Osteoblast (primary cell): Measurements from ENCODE around the gene NTM. TPM values are rescaled to one million over a fixed set of nuclear protein-coding genes. Genes with fewer than 3 reads are reported as not detected.

Experiments used
- DNase-seq: peaks from one replicate; pipeline ENCODE4 v3.0.0; 2011; ENCODE audit warnings: low spot score, mixed read lengths; ENCODE audit not compliant: insufficient read length; ENCODE audit errors: missing footprints
- H2AFZ ChIP-seq: 2 replicates; pipeline ENCODE4 v1.6.0; 2011; ENCODE audit warnings: mild to moderate bottlenecking, low read length
- H3K27ac ChIP-seq: 2 replicates; pipeline ENCODE4 v1.5.1; 2011; ENCODE audit warnings: mild to moderate bottlenecking, low read depth, low read length, moderate library complexity
- H3K27me3 ChIP-seq: 2 replicates; pipeline ENCODE4 v1.6.0; 2012; ENCODE audit warnings: mild to moderate bottlenecking, control low read depth, inconsistent platforms, low read length, moderate library complexity; ENCODE audit not compliant: insufficient read depth
- H3K36me3 ChIP-seq: 2 replicates; pipeline ENCODE4 v1.5.1; 2011; ENCODE audit warnings: mild to moderate bottlenecking, low read length, control low read depth, moderate library complexity; ENCODE audit not compliant: insufficient read depth
- H3K4me1 ChIP-seq: 2 replicates; pipeline ENCODE4 v1.5.1; 2011; ENCODE audit warnings: mild to moderate bottlenecking, low read length, control low read depth, moderate library complexity; ENCODE audit not compliant: insufficient read depth
- H3K4me2 ChIP-seq: 2 replicates; pipeline ENCODE4 v1.6.0; 2011; ENCODE audit warnings: mild to moderate bottlenecking, low read length; ENCODE audit not compliant: insufficient read depth
- H3K4me3 ChIP-seq: fragments of 200-600 bp; sonication (generic); 3 replicates; pipeline ENCODE4 v1.5.1; 2012; ENCODE audit warnings: mild to moderate bottlenecking, low read length, inconsistent platforms; ENCODE audit not compliant: insufficient read depth
- H3K79me2 ChIP-seq: 2 replicates; pipeline ENCODE4 v1.6.0; 2012; ENCODE audit warnings: mild to moderate bottlenecking, low read length, control low read depth, inconsistent platforms; ENCODE audit not compliant: insufficient read depth
- H3K9me3 ChIP-seq: 2 replicates; pipeline ENCODE4 v1.5.1; 2011; ENCODE audit warnings: low read depth, low read length, control low read depth
- H4K20me1 ChIP-seq: 2 replicates; pipeline ENCODE4 v1.6.0; 2012; ENCODE audit warnings: mild to moderate bottlenecking, low read length, control low read depth; ENCODE audit not compliant: insufficient read depth
- total RNA-seq: library from RNA; depleted of rRNA; stranded (reverse); fragments of >200 nt; gene quantifications from 2 replicates; pipeline ENCODE4 v1.2.3, GENCODE V29; 2012
- TF ChIP-seq, protein P1 (sequence below): IDR thresholded peaks from 2 replicates; pipeline ENCODE4 v1.5.1; 2011; ENCODE audit warnings: mild to moderate bottlenecking, low read depth, low read length, moderate library complexity; ENCODE audit errors: extremely low read depth

NTM gene
- total RNA-seq, 1 donor = 48.1 TPM

GRCh38 chr11:131759140-131759539 lies 388.7 kb downstream of the NTM start:
- DNase-seq = no peak
- H3K36me3 ChIP-seq = no peaks in the 10 kb centered on the region
- H3K27ac ChIP-seq = peak overlapping the region; percentile 89
- no peaks in the 10 kb centered on the region for H3K79me2 ChIP-seq
- H3K4me3 ChIP-seq = no peak overlapping the region
- H4K20me1 ChIP-seq = no peaks in the 10 kb centered on the region
- H3K4me2 ChIP-seq = no peak overlapping the region
- H3K4me1 ChIP-seq = peaks cover 75% of the 10 kb centered on the region
- H3K27me3 ChIP-seq = no peaks in the 10 kb centered on the region
- H2AFZ ChIP-seq = no peak overlapping the region
- no peaks in the 10 kb centered on the region for H3K9me3 ChIP-seq
- TF ChIP-seq, protein P1, sequence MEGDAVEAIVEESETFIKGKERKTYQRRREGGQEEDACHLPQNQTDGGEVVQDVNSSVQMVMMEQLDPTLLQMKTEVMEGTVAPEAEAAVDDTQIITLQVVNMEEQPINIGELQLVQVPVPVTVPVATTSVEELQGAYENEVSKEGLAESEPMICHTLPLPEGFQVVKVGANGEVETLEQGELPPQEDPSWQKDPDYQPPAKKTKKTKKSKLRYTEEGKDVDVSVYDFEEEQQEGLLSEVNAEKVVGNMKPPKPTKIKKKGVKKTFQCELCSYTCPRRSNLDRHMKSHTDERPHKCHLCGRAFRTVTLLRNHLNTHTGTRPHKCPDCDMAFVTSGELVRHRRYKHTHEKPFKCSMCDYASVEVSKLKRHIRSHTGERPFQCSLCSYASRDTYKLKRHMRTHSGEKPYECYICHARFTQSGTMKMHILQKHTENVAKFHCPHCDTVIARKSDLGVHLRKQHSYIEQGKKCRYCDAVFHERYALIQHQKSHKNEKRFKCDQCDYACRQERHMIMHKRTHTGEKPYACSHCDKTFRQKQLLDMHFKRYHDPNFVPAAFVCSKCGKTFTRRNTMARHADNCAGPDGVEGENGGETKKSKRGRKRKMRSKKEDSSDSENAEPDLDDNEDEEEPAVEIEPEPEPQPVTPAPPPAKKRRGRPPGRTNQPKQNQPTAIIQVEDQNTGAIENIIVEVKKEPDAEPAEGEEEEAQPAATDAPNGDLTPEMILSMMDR = no peak

DNA sequence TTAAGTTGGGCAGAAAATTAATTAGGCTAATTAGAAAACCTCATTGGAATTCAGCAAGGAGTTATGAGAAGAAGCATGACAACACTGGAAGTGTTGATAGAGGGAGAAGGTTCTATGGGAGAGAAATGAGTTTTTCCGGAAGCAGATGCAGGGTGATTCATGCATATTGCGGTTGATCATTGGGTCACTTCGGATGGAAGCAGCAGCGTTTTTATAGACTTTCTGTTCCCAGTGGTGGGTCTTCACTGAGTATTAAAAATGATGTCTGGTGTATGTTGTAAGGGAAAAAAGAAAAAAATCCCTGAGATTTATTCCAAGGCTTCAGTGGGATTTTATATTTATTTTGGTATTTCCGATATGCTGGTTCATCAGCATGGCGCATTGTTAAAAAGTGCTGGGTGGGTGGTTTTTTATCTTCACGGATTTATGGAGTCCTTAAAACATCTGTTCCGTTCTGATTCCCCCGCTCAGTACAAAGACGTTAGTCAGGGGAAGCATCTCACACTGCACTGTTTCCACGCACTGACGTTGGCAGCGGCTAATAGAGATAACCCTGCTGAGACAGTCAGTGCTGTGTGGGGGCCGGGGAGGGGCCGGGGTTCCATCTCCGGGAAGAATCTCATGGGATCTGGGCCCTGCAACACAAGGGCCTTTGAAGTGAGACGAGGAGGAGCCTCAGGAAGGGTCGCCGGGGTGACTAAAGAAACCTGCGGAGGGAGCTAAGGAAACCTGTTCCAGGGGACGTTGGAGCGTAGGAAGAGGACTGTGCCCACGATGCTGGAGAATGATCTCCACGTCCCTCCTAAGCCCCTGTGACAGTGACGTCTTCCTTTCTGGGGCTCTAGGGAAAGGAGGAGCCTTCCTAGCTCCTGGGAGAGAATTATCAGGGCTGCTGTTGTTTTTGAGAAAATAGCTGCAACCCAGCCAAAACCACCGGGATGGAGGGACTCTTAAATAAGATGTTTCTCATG lies 390.0 kb downstream of the NTM start:
- Histone ChIP-seq H4K20me1 (no peaks in the 10 kb centered on the region), H3K27ac (peak overlapping the region; percentile 89), H2AFZ (no peak overlapping the region), H3K4me3 (no peak overlapping the region), H3K36me3 (no peaks in the 10 kb centered on the region), H3K9me3 (no peaks in the 10 kb centered on the region), H3K4me2 (peak overlapping the region; percentile 54), H3K4me1 (peaks cover 67% of the 10 kb centered on the region), H3K27me3 (no peaks in the 10 kb centered on the region), H3K79me2 (no peaks in the 10 kb centered on the region)
- TF ChIP-seq, protein P1 = peak; percentile 16
- peak; percentile 91 for DNase-seq

DNA sequence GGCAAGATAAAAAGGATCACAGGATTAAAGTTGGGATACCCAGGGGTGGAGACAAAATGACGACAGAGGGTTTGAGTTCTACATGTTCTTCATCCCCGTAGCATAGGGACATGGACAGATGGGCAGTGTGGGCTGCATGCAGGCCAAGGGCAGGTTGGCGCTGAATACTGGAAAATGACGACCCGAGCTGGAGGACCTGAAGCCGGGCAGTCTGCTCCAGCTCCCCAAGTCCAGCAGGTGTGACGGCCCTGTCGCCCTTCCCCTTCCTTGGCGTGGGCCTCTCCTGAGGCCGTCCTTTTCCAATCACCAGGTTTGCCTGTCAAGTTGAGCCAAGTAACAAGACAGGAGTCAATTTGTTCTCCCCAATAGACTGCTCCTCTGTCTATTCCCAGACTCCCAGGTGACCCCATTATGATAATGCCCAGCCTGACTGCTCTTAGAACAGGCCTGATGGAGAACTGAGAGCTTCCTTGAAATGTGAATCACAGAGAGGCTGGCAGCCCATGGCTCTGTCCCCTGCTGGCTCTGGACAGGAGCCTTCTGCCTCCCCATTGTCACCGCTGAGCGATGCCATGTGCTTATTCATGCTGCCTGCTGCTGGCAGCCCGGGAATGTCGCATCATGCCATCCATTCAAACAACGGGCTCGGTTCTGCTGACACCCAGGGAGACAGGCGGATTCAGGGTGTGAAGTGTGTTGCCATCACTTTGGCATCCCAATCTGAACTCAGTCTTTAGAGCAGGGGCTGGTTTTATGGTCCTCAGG lies 392.1 kb downstream of the NTM start:
- Histone ChIP-seq H3K9me3 (no peaks in the 10 kb centered on the region), H2AFZ (no peak overlapping the region), H3K36me3 (no peaks in the 10 kb centered on the region), H3K27ac (peak overlapping the region; percentile 87), H4K20me1 (no peaks in the 10 kb centered on the region), H3K4me1 (peaks cover 57% of the 10 kb centered on the region), H3K4me2 (peak overlapping the region; percentile 12), H3K27me3 (no peaks in the 10 kb centered on the region), H3K4me3 (no peak overlapping the region), H3K79me2 (no peaks in the 10 kb centered on the region)
- TF ChIP-seq, protein P1 = no peak
- peak; percentile 69 for DNase-seq
